OCI-LY7 (cell line): ENCODE measurements around the gene OR2Z1.
"Not testable (repeated sequence)": the region's sequence is repeated elsewhere in the genome, so short reads cannot be mapped to it uniquely, and the experiment has no call there.

Source experiments
- EZH2phosphoT487 ChIP-seq: fragments of 200-600 bp; sonication (generic); IDR thresholded peaks from 2 replicates; pipeline ENCODE4 v1.6.1; 2018; ENCODE audit warnings: low read depth, borderline replicate concordance, mild to moderate bottlenecking, mixed run types, antibody characterized with exemption, low read length, moderate library complexity, mixed read lengths
- TF ChIP-seq, protein P1 (sequence below): fragments of 200-600 bp; sonication (generic); conservative IDR thresholded peaks from 2 replicates; pipeline ENCODE4 v1.5.1; 2014; ENCODE audit warnings: mild to moderate bottlenecking, antibody characterized with exemption, low read length, moderate library complexity, mixed read lengths

DNA sequence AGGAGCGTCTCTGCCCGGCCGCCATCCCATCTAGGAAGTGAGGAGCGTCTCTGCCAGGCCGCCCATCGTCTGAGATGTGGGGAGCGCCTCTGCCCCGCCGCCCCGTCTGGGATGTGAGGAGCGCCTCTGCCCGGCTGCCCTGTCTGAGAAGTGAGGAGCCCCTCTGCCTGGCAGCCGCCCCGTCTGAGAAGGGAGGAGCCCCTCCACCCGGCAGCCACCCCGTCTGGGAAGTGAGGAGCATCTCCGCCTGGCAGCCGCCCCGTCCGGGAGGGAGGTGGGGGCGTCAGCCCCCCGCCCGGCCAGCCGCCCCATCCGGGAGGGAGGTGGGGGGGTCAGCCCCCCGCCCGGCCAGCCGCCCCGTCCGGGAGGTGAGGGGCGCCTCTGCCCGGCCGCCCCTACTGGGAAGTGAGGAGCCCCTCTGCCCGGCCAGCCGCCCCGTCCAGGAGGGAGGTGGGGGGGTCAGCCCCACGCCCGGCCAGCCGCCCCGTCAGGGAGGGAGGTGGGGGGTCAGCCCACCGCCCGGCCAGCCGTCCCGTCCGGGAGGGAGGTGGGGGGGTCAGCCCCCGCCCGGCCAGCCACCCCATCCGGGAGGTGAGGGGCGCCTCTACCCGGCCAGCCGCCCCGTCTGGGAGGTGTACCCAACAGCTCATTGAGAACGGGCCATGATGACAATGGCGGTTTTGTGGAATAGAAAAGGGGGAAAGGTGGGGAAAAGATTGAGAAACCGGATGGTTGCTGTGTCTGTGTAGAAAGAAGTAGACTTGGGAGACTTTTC is 18.0 kb downstream of the OR2Z1 start:
- TF ChIP-seq, protein P1, sequence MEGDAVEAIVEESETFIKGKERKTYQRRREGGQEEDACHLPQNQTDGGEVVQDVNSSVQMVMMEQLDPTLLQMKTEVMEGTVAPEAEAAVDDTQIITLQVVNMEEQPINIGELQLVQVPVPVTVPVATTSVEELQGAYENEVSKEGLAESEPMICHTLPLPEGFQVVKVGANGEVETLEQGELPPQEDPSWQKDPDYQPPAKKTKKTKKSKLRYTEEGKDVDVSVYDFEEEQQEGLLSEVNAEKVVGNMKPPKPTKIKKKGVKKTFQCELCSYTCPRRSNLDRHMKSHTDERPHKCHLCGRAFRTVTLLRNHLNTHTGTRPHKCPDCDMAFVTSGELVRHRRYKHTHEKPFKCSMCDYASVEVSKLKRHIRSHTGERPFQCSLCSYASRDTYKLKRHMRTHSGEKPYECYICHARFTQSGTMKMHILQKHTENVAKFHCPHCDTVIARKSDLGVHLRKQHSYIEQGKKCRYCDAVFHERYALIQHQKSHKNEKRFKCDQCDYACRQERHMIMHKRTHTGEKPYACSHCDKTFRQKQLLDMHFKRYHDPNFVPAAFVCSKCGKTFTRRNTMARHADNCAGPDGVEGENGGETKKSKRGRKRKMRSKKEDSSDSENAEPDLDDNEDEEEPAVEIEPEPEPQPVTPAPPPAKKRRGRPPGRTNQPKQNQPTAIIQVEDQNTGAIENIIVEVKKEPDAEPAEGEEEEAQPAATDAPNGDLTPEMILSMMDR, result not testable (repeated sequence)
- TF ChIP-seq EZH2phosphoT487, result not testable (repeated sequence)
